A673 (cell line): ENCODE results near the gene ARSB. TPM values are rescaled to one million over a fixed set of nuclear protein-coding genes. Genes with fewer than 3 reads are reported as not detected.

Experiments
- BruUV-seq: library from RNA; stranded (reverse); fragments of 400-500 nt; replicated peaks from 2 replicates; lab custom pipeline; 2021; lab: Mats Ljungman, UMichigan
- CTCF ChIA-PET: fragments of 300-600 bp; sonication (Branson Sonifier 250); formaldehyde crosslinking; loops from one replicate; lab custom pipeline; 2022; ENCODE audit warnings: antibody characterized with exemption; lab: Charles Lee
- POLR2A ChIA-PET: fragments of 300-600 bp; sonication (Branson Sonifier 250); formaldehyde crosslinking; loops from one replicate; lab custom pipeline; 2022; ENCODE audit warnings: antibody characterized with exemption; ENCODE audit not compliant: low non-redundant PET; lab: Charles Lee
- DNase-seq: peaks from one replicate; pipeline ENCODE4 v3.0.0-alpha.2; 2015; ENCODE audit warnings: low spot score
- H3K27ac ChIP-seq: fragments of 200-600 bp; sonication (generic); 2 replicates; pipeline ENCODE4 v1.5.1; 2016; ENCODE audit warnings: mixed run types, low read depth, mild to moderate bottlenecking, mixed read lengths, antibody characterized with exemption, low read length; ENCODE audit not compliant: poor library complexity, severe bottlenecking
- H3K27me3 ChIP-seq: fragments of 200-600 bp; sonication (generic); replicated peaks from 2 replicates; pipeline ENCODE4 v1.6.1; 2017; ENCODE audit warnings: mixed run types, low read depth, mild to moderate bottlenecking, mixed read lengths, antibody characterized with exemption, low read length; ENCODE audit not compliant: insufficient read depth, poor library complexity
- H3K36me3 ChIP-seq: fragments of 200-600 bp; sonication (generic); 2 replicates; pipeline ENCODE4 v1.6.1; 2016; ENCODE audit warnings: mixed run types, mild to moderate bottlenecking, mixed read lengths, antibody characterized with exemption, low read length; ENCODE audit not compliant: insufficient read depth, poor library complexity, severe bottlenecking
- H3K4me1 ChIP-seq: fragments of 200-600 bp; sonication (generic); 2 replicates; pipeline ENCODE4 v1.6.1; 2017; ENCODE audit warnings: mixed run types, mild to moderate bottlenecking, mixed read lengths, antibody characterized with exemption, low read length; ENCODE audit not compliant: insufficient read depth, poor library complexity, severe bottlenecking
- H3K4me3 ChIP-seq: fragments of 200-600 bp; sonication (generic); 2 replicates; pipeline ENCODE4 v1.5.1; 2016; ENCODE audit warnings: low read depth, mixed run types, mild to moderate bottlenecking, mixed read lengths, low read length; ENCODE audit not compliant: poor library complexity, severe bottlenecking
- H3K9me3 ChIP-seq: fragments of 200-600 bp; sonication (generic); 2 replicates; pipeline ENCODE4 v1.6.1; 2016; ENCODE audit warnings: mixed run types, low read depth, mild to moderate bottlenecking, mixed read lengths, antibody characterized with exemption, low read length; ENCODE audit not compliant: poor library complexity, severe bottlenecking
- CTCF ChIP-seq: fragments of 300-800, 200-600 bp; sonication (generic); conservative IDR thresholded peaks from 2 replicates; pipeline ENCODE4 v1.5.1; 2017; ENCODE audit warnings: low read depth, mild to moderate bottlenecking, antibody characterized with exemption, low read length, moderate library complexity, mixed read lengths
- EZH2 ChIP-seq: fragments of 200-600 bp; sonication (generic); IDR thresholded peaks from 2 replicates; pipeline ENCODE4 v1.6.1; 2017; ENCODE audit warnings: borderline replicate concordance, low read depth, mild to moderate bottlenecking, mixed read lengths, antibody characterized with exemption, low read length; ENCODE audit not compliant: poor library complexity, severe bottlenecking
- intact Hi-C: fragments of 100-400 bp; cut with micrococcal nuclease; formaldehyde crosslinking; loops from one replicate; pipeline ENCODE4 v1.10.0; 2022; ENCODE audit not compliant: unreplicated experiment
- total RNA-seq: library from RNA; stranded (reverse); gene quantifications from 2 replicates; pipeline ENCODE4 v1.2.3, GENCODE V29; 2021

Gene ARSB
- total RNA-seq, 1 experiment from 2014 or later, result 16.8 TPM

- Histone ChIP-seq H3K4me3 (no peak overlapping the region), H3K36me3 (no peaks in the 10 kb centered on the region), H3K27me3 (no peaks in the 10 kb centered on the region), H3K4me1 (no peaks in the 10 kb centered on the region), H3K9me3 (no peaks in the 10 kb centered on the region), H3K27ac (no peak overlapping the region)
- DNase-seq, result no peak
- ChIA-PET POLR2A (no interaction called here), CTCF (no interaction called here)
- intact Hi-C loops, result no loop called here
- BruUV-seq, result no TSS peak
- TF ChIP-seq EZH2, result no peak
- TF ChIP-seq CTCF, result no peak
Measured at GRCh38 chr5:78838753-78839152, 146.4 kb downstream of the ARSB start.

DNA sequence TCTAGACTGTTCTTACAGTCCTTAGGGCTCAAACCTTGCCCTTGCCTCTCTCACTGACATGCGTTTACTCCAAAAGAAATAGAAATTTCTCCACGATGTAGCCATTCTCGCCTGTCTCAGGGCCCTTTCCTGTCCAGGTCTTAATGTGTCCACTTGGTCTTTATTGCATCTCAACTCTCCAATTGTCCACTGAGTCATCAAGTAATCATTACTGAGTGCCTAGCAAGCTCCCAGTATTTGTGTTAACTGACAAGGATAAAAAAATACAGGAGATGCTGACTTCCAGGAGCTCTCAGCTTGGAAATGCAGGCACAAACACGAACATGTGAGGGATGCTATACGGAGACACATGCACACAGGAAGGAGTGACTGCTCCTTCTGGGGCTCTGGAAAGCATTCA, 147.3 kb downstream of the ARSB start:
- intact Hi-C loops, result no loop called here
- ChIA-PET CTCF (no interaction called here), POLR2A (no interaction called here)
- Histone ChIP-seq H3K27ac (no peak overlapping the region), H3K27me3 (no peaks in the 10 kb centered on the region), H3K9me3 (no peaks in the 10 kb centered on the region), H3K4me3 (no peak overlapping the region), H3K36me3 (no peaks in the 10 kb centered on the region), H3K4me1 (no peaks in the 10 kb centered on the region)
- no peak for DNase-seq
- BruUV-seq, result no TSS peak
- TF ChIP-seq EZH2, result no peak
- no peak for TF ChIP-seq CTCF

DNA sequence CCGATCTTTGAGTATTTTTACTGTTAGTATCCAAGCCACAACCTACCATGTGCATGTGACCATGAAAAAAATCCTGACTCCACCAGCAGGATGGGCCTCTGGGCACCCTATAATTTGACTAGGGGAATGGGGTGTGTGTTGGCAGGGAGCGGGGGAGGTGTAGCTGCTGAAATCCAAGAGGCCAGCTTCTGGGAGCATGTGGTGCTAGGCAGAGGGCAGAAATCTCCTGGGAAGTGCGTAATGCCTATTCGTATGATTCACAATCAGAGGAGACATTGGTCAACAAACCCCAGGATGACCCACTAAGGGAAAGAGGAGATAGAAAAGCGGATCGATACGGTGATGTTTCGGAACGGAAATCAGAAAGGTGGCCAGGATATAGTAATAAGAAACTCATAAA, 149.9 kb downstream of the ARSB start:
- no peak for DNase-seq
- CTCF ChIA-PET, result no interaction called here
- Histone ChIP-seq H3K27ac (no peak overlapping the region), H3K27me3 (no peaks in the 10 kb centered on the region), H3K36me3 (no peaks in the 10 kb centered on the region), H3K4me3 (no peak overlapping the region), H3K9me3 (no peaks in the 10 kb centered on the region), H3K4me1 (no peaks in the 10 kb centered on the region)
- no peak for TF ChIP-seq CTCF
- TF ChIP-seq EZH2, result no peak
- POLR2A ChIA-PET, result no interaction called here
- intact Hi-C loops, result no loop called here
- no TSS peak for BruUV-seq
